Body of pancreas (tissue), 4 donors: ENCODE results near the gene GUCY2C.

ENCODE experiments used
- CTCF ChIP-seq, 7 experiments: fragments of 450-650 bp in 4 of 7; fragments of 200-600 bp in 3 of 7; sonication (generic) in 3 of 7; IDR thresholded peaks; one replicate each; pipeline ENCODE4 v1.5.1; 2016 to 2019; ENCODE audit warnings: antibody characterized with exemption in 7 of 7
- POLR2A ChIP-seq, 3 donors: fragments of 450-650 bp; IDR thresholded peaks; one replicate each; pipeline ENCODE4 v1.6.1; 2016; ENCODE audit warnings: antibody characterized with exemption in 3 of 3, mild to moderate bottlenecking in 2 of 3

GRCh38 chr12:14577344-14577743 is 119.1 kb downstream of the GUCY2C start:
- TF ChIP-seq CTCF (IDR thresholded peaks at IDR 0.05): no peak
- TF ChIP-seq POLR2A (IDR thresholded peaks at IDR 0.05): no peak
